Liver (tissue), 9 donors: ENCODE results near the gene HIVEP3. TPM values are rescaled to one million over a fixed set of nuclear protein-coding genes. Genes with fewer than 3 reads are reported as not detected.

Experiments
- DNase-seq: peaks from one replicate; pipeline ENCODE4 v3.0.0-alpha.2; 2017; ENCODE audit warnings: low spot score
- H3K27ac ChIP-seq, 2 donors: one replicate each; pipeline ENCODE4 v1.7.0; 2013; ENCODE audit warnings: inconsistent platforms in 2 of 2, low read length in 2 of 2, control low read depth in 1 of 2, low read depth in 1 of 2, mild to moderate bottlenecking in 1 of 2
- H3K27me3 ChIP-seq, 4 donors: one replicate each; pipeline versions ENCODE4 v1.6.1 to v1.7.0; 2013; ENCODE audit warnings: low read length in 3 of 4, inconsistent platforms in 1 of 4, mild to moderate bottlenecking in 1 of 4, moderate library complexity in 1 of 4; ENCODE audit not compliant: control insufficient read depth in 4 of 4, insufficient read depth in 4 of 4
- H3K36me3 ChIP-seq, 4 donors: one replicate each; pipeline versions ENCODE4 v1.6.1 to v1.7.0; 2013; ENCODE audit warnings: low read length in 3 of 4, mild to moderate bottlenecking in 3 of 4, low read depth in 1 of 4, moderate library complexity in 1 of 4; ENCODE audit not compliant: control insufficient read depth in 4 of 4, insufficient read depth in 3 of 4
- H3K4me1 ChIP-seq, 4 donors: one replicate each; pipeline versions ENCODE4 v1.6.1 to v1.7.0; 2013; ENCODE audit warnings: low read length in 3 of 4, mild to moderate bottlenecking in 3 of 4, moderate library complexity in 1 of 4; ENCODE audit not compliant: control insufficient read depth in 4 of 4, insufficient read depth in 4 of 4
- H3K4me3 ChIP-seq, 3 donors: one replicate each; pipeline versions ENCODE4 v1.6.1 to v1.7.0; 2013; ENCODE audit warnings: low read length in 3 of 3, control low read depth in 1 of 3, low read depth in 1 of 3, mild to moderate bottlenecking in 1 of 3
- H3K9ac ChIP-seq, 2 donors: one replicate each; pipeline ENCODE4 v1.7.0; 2013; ENCODE audit warnings: low read length in 2 of 2, mild to moderate bottlenecking in 2 of 2, moderate library complexity in 2 of 2, control low read depth in 1 of 2, low read depth in 1 of 2
- H3K9me3 ChIP-seq, 4 donors: one replicate each; pipeline versions ENCODE4 v1.6.1 to v1.7.0; 2013; ENCODE audit warnings: low read length in 3 of 4; ENCODE audit not compliant: control insufficient read depth in 4 of 4
- EGR1 ChIP-seq, 2 donors: IDR thresholded peaks; 2 replicates each; pipeline ENCODE4 v1.6.1; 2016 to 2018; ENCODE audit warnings: antibody characterized with exemption in 2 of 2, low read depth in 2 of 2
- FOXA1 ChIP-seq: IDR thresholded peaks from 2 replicates; pipeline ENCODE4 v1.6.1; 2016; ENCODE audit warnings: antibody characterized with exemption
- FOXA2 ChIP-seq: IDR thresholded peaks from 2 replicates; pipeline ENCODE4 v1.6.1; 2016; ENCODE audit warnings: antibody characterized with exemption
- GABPA ChIP-seq, 2 donors: IDR thresholded peaks in 1 of 2; conservative IDR thresholded peaks in 1 of 2; 2 replicates each; pipeline ENCODE4 v1.6.1; 2016; ENCODE audit warnings: antibody characterized with exemption in 2 of 2, mild to moderate bottlenecking in 1 of 2, moderate library complexity in 1 of 2
- HNF4A ChIP-seq, 2 donors: conservative IDR thresholded peaks; 2 replicates each; pipeline ENCODE4 v1.6.1; 2016; ENCODE audit warnings: antibody characterized with exemption in 2 of 2, mild to moderate bottlenecking in 2 of 2
- HNF4G ChIP-seq: IDR thresholded peaks from 2 replicates; pipeline ENCODE4 v1.6.1; 2016; ENCODE audit warnings: antibody characterized with exemption
- JUND ChIP-seq, 2 donors: IDR thresholded peaks; 2 replicates each; pipeline ENCODE4 v1.6.1; 2016; ENCODE audit warnings: antibody characterized with exemption in 2 of 2
- NR2F2 ChIP-seq: IDR thresholded peaks from 2 replicates; pipeline ENCODE4 v1.6.1; 2016; ENCODE audit warnings: antibody characterized with exemption
- RAD21 ChIP-seq, 2 donors: IDR thresholded peaks; 2 replicates each; pipeline ENCODE4 v1.6.1; 2016; ENCODE audit warnings: antibody characterized with exemption in 2 of 2, mild to moderate bottlenecking in 2 of 2
- RXRA ChIP-seq, 2 donors: IDR thresholded peaks; 2 replicates each; pipeline ENCODE4 v1.6.1; 2017 to 2018; ENCODE audit warnings: antibody characterized with exemption in 2 of 2, mild to moderate bottlenecking in 1 of 2
- SP1 ChIP-seq: IDR thresholded peaks from 2 replicates; pipeline ENCODE4 v1.6.1; 2018; ENCODE audit warnings: antibody characterized with exemption, mild to moderate bottlenecking
- TAF1 ChIP-seq: conservative IDR thresholded peaks from 2 replicates; pipeline ENCODE4 v1.6.1; 2016; ENCODE audit warnings: antibody characterized with exemption, mild to moderate bottlenecking
- YY1 ChIP-seq: IDR thresholded peaks from 2 replicates; pipeline ENCODE4 v1.6.1; 2016; ENCODE audit warnings: antibody characterized with exemption, mild to moderate bottlenecking
- WGBS: extraction: QIAGEN DNeasy Blood & Tissue Kit; methylation state at CpG from one replicate; pipeline ENCODE4 v1.1.7; 2013; 5-methylcytosine and 5-hydroxymethylcytosine counted together
- polyA plus RNA-seq, 2 donors: library from polyadenylated mRNA; stranded (reverse) in 1 of 2; unstranded in 1 of 2; fragments of 200-250 nt in 1 of 2; fragments of >200 nt in 1 of 2; fragmentation: Nextera tagmentation in 1 of 2; extraction: Ambion mirVana in 1 of 2; gene quantifications; one replicate each; pipeline versions ENCODE4 v1.2.1 to v1.2.3, GENCODE V29; 2013 to 2015
- total RNA-seq, 2 donors: library from RNA; depleted of rRNA; stranded (reverse); fragments of >200 nt; gene quantifications; one replicate each; pipeline ENCODE4 v1.2.3, GENCODE V29; 2014
- TF ChIP-seq, protein P1 (sequence below): IDR thresholded peaks from 2 replicates; pipeline ENCODE4 v1.6.1; 2016; ENCODE audit warnings: antibody characterized with exemption, mild to moderate bottlenecking
- TF ChIP-seq, protein P2 (sequence below): IDR thresholded peaks from 2 replicates; pipeline ENCODE4 v1.6.1; 2016; ENCODE audit warnings: antibody characterized with exemption
- TF ChIP-seq, protein P3 (sequence below): IDR thresholded peaks from 2 replicates; pipeline ENCODE4 v1.6.1; 2016; ENCODE audit warnings: antibody characterized with exemption
- TF ChIP-seq, protein P4 (sequence below): IDR thresholded peaks from 2 replicates; pipeline ENCODE4 v1.6.1; 2016; ENCODE audit warnings: antibody characterized with exemption
- TF ChIP-seq, protein P5 (sequence below): fragments of 150-350 bp; IDR thresholded peaks from 2 replicates; pipeline ENCODE4 v1.5.1; 2017; ENCODE audit warnings: improper control_type of control experiment, low read depth, low read length; ENCODE audit not compliant: missing input control
- donor health status: healthy.
- donor health status: healthy.
- donor health status: healthy.
- donor health status: healthy.
- donor health status: healthy.

HIVEP3 gene
- total and polyA plus RNA-seq, 4 donors, result 0.93 to 1.6 (median 1.4) TPM

DNA sequence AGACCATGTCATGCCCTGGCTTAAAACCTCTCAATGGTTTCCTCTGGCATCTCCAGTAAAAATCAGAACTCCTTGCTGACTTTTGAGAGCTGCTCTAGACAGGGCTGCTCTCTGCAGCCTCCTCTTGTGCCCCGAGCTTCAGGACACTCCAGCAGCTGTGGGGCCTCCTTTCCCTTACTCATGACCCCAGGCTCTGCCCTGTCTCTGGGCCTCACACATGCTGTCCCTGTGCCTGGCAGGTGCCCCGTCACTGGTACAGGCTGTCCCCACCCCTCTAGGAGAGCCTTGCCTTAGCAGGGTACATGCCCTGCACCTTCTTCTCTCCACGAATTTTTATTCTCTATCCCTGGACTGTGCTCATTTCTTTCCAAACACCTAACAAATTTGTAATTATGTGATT, 43.2 kb downstream of the HIVEP3 start:
- Histone ChIP-seq H3K27me3 (no peaks in the 10 kb centered on the region), H3K36me3 (no peaks in the 10 kb centered on the region), H3K4me3 (no peak overlapping the region), H3K27ac (no peak overlapping the region), H3K9ac (no peak overlapping the region), H3K9me3 (no peaks in the 10 kb centered on the region), H3K4me1 (no peaks in the 10 kb centered on the region)
- 83% methylated on average over 3 of the region's 3 CpGs for WGBS
- no peak for DNase-seq
- TF ChIP-seq FOXA1 (no peak), SP1 (no peak), FOXA2 (no peak), RAD21 (IDR thresholded peaks at IDR 0.05) (no peak), JUND (IDR thresholded peaks at IDR 0.05) (no peak), YY1 (no peak), EGR1 (IDR thresholded peaks at IDR 0.05; ENCODE audit: low read depth in 2 of 2) (no peak), RXRA (IDR thresholded peaks at IDR 0.05) (no peak), TAF1 (no peak)
- TF ChIP-seq, protein P1, sequence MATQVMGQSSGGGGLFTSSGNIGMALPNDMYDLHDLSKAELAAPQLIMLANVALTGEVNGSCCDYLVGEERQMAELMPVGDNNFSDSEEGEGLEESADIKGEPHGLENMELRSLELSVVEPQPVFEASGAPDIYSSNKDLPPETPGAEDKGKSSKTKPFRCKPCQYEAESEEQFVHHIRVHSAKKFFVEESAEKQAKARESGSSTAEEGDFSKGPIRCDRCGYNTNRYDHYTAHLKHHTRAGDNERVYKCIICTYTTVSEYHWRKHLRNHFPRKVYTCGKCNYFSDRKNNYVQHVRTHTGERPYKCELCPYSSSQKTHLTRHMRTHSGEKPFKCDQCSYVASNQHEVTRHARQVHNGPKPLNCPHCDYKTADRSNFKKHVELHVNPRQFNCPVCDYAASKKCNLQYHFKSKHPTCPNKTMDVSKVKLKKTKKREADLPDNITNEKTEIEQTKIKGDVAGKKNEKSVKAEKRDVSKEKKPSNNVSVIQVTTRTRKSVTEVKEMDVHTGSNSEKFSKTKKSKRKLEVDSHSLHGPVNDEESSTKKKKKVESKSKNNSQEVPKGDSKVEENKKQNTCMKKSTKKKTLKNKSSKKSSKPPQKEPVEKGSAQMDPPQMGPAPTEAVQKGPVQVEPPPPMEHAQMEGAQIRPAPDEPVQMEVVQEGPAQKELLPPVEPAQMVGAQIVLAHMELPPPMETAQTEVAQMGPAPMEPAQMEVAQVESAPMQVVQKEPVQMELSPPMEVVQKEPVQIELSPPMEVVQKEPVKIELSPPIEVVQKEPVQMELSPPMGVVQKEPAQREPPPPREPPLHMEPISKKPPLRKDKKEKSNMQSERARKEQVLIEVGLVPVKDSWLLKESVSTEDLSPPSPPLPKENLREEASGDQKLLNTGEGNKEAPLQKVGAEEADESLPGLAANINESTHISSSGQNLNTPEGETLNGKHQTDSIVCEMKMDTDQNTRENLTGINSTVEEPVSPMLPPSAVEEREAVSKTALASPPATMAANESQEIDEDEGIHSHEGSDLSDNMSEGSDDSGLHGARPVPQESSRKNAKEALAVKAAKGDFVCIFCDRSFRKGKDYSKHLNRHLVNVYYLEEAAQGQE, result no peak
- TF ChIP-seq, protein P2, sequence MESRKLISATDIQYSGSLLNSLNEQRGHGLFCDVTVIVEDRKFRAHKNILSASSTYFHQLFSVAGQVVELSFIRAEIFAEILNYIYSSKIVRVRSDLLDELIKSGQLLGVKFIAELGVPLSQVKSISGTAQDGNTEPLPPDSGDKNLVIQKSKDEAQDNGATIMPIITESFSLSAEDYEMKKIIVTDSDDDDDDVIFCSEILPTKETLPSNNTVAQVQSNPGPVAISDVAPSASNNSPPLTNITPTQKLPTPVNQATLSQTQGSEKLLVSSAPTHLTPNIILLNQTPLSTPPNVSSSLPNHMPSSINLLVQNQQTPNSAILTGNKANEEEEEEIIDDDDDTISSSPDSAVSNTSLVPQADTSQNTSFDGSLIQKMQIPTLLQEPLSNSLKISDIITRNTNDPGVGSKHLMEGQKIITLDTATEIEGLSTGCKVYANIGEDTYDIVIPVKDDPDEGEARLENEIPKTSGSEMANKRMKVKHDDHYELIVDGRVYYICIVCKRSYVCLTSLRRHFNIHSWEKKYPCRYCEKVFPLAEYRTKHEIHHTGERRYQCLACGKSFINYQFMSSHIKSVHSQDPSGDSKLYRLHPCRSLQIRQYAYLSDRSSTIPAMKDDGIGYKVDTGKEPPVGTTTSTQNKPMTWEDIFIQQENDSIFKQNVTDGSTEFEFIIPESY, result no peak
- TF ChIP-seq, protein P3, sequence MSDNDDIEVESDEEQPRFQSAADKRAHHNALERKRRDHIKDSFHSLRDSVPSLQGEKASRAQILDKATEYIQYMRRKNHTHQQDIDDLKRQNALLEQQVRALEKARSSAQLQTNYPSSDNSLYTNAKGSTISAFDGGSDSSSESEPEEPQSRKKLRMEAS, result no peak
- TF ChIP-seq, protein P4, sequence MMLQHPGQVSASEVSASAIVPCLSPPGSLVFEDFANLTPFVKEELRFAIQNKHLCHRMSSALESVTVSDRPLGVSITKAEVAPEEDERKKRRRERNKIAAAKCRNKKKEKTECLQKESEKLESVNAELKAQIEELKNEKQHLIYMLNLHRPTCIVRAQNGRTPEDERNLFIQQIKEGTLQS, result no peak

DNA sequence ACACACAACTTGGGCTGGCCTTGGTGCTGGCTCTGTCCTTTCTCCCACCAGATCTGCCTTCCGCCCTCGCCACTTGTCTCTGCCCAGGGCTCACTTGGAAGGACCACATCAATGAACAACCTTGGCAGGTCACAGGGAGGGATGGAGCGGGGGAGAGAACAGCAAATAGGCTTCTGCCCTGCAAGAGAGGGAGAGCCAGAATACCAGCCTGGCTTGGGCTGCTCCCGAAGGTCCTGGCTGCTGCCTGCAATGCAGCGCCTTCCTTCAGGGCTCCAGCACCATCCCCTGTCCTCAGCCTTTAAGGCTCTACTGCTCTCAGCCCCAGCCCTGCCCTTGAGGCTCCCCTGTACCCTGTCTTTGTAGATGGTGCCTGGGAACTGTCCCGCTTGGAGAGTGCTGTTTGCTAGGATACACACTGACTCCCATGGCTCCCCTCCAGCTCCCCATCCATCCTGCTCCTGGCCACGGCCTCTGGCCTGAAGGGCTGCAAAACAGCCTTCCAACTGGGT, 43.8 kb downstream of the HIVEP3 start:
- Histone ChIP-seq H3K27me3 (no peaks in the 10 kb centered on the region), H3K4me3 (no peak overlapping the region), H3K9ac (no peak overlapping the region), H3K9me3 (no peaks in the 10 kb centered on the region), H3K4me1 (no peaks in the 10 kb centered on the region), H3K36me3 (no peaks in the 10 kb centered on the region), H3K27ac (no peak overlapping the region)
- 89% methylated on average over 7 of the region's 7 CpGs for WGBS
- DNase-seq, result no peak
- TF ChIP-seq, protein P5, sequence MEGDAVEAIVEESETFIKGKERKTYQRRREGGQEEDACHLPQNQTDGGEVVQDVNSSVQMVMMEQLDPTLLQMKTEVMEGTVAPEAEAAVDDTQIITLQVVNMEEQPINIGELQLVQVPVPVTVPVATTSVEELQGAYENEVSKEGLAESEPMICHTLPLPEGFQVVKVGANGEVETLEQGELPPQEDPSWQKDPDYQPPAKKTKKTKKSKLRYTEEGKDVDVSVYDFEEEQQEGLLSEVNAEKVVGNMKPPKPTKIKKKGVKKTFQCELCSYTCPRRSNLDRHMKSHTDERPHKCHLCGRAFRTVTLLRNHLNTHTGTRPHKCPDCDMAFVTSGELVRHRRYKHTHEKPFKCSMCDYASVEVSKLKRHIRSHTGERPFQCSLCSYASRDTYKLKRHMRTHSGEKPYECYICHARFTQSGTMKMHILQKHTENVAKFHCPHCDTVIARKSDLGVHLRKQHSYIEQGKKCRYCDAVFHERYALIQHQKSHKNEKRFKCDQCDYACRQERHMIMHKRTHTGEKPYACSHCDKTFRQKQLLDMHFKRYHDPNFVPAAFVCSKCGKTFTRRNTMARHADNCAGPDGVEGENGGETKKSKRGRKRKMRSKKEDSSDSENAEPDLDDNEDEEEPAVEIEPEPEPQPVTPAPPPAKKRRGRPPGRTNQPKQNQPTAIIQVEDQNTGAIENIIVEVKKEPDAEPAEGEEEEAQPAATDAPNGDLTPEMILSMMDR, result no peak
- TF ChIP-seq, protein P2, result no peak
- TF ChIP-seq TAF1 (no peak), YY1 (no peak), JUND (IDR thresholded peaks at IDR 0.05) (no peak), GABPA (IDR thresholded peaks at IDR 0.05 in 1 of 2, conservative IDR thresholded peaks at IDR 0.05 in 1 of 2) (no peak), NR2F2 (no peak), HNF4A (conservative IDR thresholded peaks at IDR 0.05) (no peak), HNF4G (no peak), SP1 (no peak)
- TF ChIP-seq, protein P4, result no peak
- TF ChIP-seq, protein P3, result no peak
